HFF-Myc (cell line): ENCODE data around the gene MSI2.

Source experiments
- DNase-seq: peaks from one replicate; pipeline ENCODE4 v3.0.0-alpha.2; 2011; ENCODE audit warnings: low read depth; ENCODE audit errors: extremely low read depth
- H3K4me3 ChIP-seq: replicated peaks from 2 replicates; pipeline ENCODE4 v1.5.1; 2011; ENCODE audit warnings: low read depth, mild to moderate bottlenecking, control low read depth, low read length
- CTCF ChIP-seq: IDR thresholded peaks from 2 replicates; pipeline ENCODE4 v1.5.1; 2012; ENCODE audit warnings: mild to moderate bottlenecking, low read depth, low read length, control low read depth; ENCODE audit errors: missing control alignments

Gene MSI2

GRCh38 chr17:57566721-57567120 is 310.4 kb downstream of the MSI2 start:
- TF ChIP-seq CTCF = no peak
- DNase-seq = no peak
- no peak overlapping the region for H3K4me3 ChIP-seq

GRCh38 chr17:57567251-57567650 is 310.9 kb downstream of the MSI2 start:
- TF ChIP-seq CTCF = no peak
- no peak overlapping the region for H3K4me3 ChIP-seq
- no peak for DNase-seq

- no peak for DNase-seq
- TF ChIP-seq CTCF = no peak
- H3K4me3 ChIP-seq = no peak overlapping the region
Observed at GRCh38 chr17:57568340-57568739, 312.0 kb downstream of the MSI2 start.

- H3K4me3 ChIP-seq = no peak overlapping the region
- DNase-seq = peak; percentile 46
- no peak for TF ChIP-seq CTCF
Observed at GRCh38 chr17:57569021-57569420, 312.7 kb downstream of the MSI2 start.

GRCh38 chr17:57569853-57570252 is 313.5 kb downstream of the MSI2 start:
- no peak overlapping the region for H3K4me3 ChIP-seq
- no peak for DNase-seq
- no peak for TF ChIP-seq CTCF

- no peak for TF ChIP-seq CTCF
- H3K4me3 ChIP-seq = no peak overlapping the region
- no peak for DNase-seq
Observed at GRCh38 chr17:57570724-57571344, 314.5 kb downstream of the MSI2 start.

- no peak for DNase-seq
- TF ChIP-seq CTCF = no peak
- no peak overlapping the region for H3K4me3 ChIP-seq
Observed at GRCh38 chr17:57572062-57572461, 315.7 kb downstream of the MSI2 start.
